Spleen (tissue), 11 donors: ENCODE measurements around the gene ARHGAP6. TPM values are rescaled to one million over a fixed set of nuclear protein-coding genes. Genes with fewer than 3 reads are reported as not detected.

Experiments used
- DNase-seq: peaks from one replicate; pipeline ENCODE4 v3.0.0-alpha.2; 2020
- H3K27ac ChIP-seq, 8 donors: fragments of 200-600 bp; sonication (generic) in 7 of 8; 1 replicate in 4 of 8; 2 replicates in 4 of 8; pipeline versions ENCODE4 v1.5.0 to v1.8.0; 2016 to 2021; ENCODE audit warnings: inconsistent platforms in 4 of 8, mild to moderate bottlenecking in 4 of 8, moderate library complexity in 1 of 8
- H3K27me3 ChIP-seq, 7 donors: fragments of 200-600 bp; sonication (generic) in 6 of 7; replicated peaks in 1 of 7; 1 replicate in 4 of 7; 2 replicates in 3 of 7; pipeline versions ENCODE4 v1.5.0 to v1.8.0; 2016 to 2021; ENCODE audit warnings: inconsistent platforms in 3 of 7, mild to moderate bottlenecking in 1 of 7
- H3K36me3 ChIP-seq, 6 donors: fragments of 200-600 bp; sonication (generic) in 5 of 6; 1 replicate in 4 of 6; 2 replicates in 2 of 6; pipeline versions ENCODE4 v1.5.0 to v1.8.0; 2016 to 2021; ENCODE audit warnings: inconsistent platforms in 2 of 6
- H3K4me1 ChIP-seq, 6 donors: fragments of 200-600 bp; sonication (generic) in 5 of 6; 1 replicate in 3 of 6; 2 replicates in 3 of 6; pipeline versions ENCODE4 v1.5.0 to v1.8.0; 2016 to 2021; ENCODE audit warnings: inconsistent platforms in 3 of 6
- H3K4me3 ChIP-seq, 8 donors: fragments of 200-600 bp; sonication (generic) in 7 of 8; 1 replicate in 4 of 8; 2 replicates in 4 of 8; pipeline versions ENCODE4 v1.5.0 to v1.8.0; 2016 to 2021; ENCODE audit warnings: inconsistent platforms in 4 of 8, mild to moderate bottlenecking in 4 of 8, moderate library complexity in 2 of 8
- H3K9me3 ChIP-seq, 8 donors: fragments of 200-600 bp; sonication (generic) in 7 of 8; 1 replicate in 4 of 8; 2 replicates in 4 of 8; pipeline versions ENCODE4 v1.5.0 to v1.8.0; 2016 to 2021; ENCODE audit warnings: inconsistent platforms in 4 of 8
- CTCF ChIP-seq, 11 experiments: fragments of 200-600 bp in 7 of 11; fragments of 450-650 bp in 4 of 11; sonication (generic) in 4 of 11; IDR thresholded peaks in 8 of 11; conservative IDR thresholded peaks in 3 of 11; 1 replicate in 7 of 11; 2 replicates in 4 of 11; pipeline versions ENCODE4 v1.4.0 to v1.8.0; 2016 to 2021; ENCODE audit warnings: antibody characterized with exemption in 11 of 11, inconsistent platforms in 4 of 11, mild to moderate bottlenecking in 1 of 11
- POLR2A ChIP-seq, 3 donors: fragments of 450-650 bp; IDR thresholded peaks; one replicate each; pipeline ENCODE4 v1.5.1; 2017; ENCODE audit warnings: antibody characterized with exemption in 3 of 3, mild to moderate bottlenecking in 1 of 3
- POLR2AphosphoS5 ChIP-seq, 3 donors: sonication (generic); formaldehyde crosslinking; IDR thresholded peaks; one replicate each; pipeline ENCODE4 v1.5.1; 2017; ENCODE audit warnings: antibody characterized with exemption in 3 of 3
- WGBS, 5 donors: extraction: QIAGEN DNeasy Blood & Tissue Kit in 3 of 5; methylation state at CpG; one replicate each; pipeline versions ENCODE4 v1.1.5 to v1.1.7; 2013 to 2018; 5-methylcytosine and 5-hydroxymethylcytosine counted together
- intact Hi-C: fragments of 100-400 bp; cut with DNase I; formaldehyde crosslinking; loops from one replicate; pipeline ENCODE4 v1.15.0; 2023; ENCODE audit warnings: low total_unique reads
- polyA plus RNA-seq, 3 donors: library from polyadenylated mRNA; stranded (reverse); fragments of 200-250 nt; gene quantifications; one replicate each; pipeline ENCODE4 v1.2.1, GENCODE V29; 2013
- total RNA-seq, 7 donors: library from RNA; depleted of rRNA in 3 of 7; stranded (reverse); fragments of >200 nt in 3 of 7; fragmentation: NEBNext Ultra II Directional in 4 of 7; extraction: Animal tissue kit (Norgen Biotek cat#: 25700) in 4 of 7; gene quantifications; one replicate each; pipeline versions ENCODE4 v1.1.0 to v1.2.1, GENCODE V29; 2016 to 2021
- donor health status: healthy with polysubstance abuse.
- donor health status: DM: no; HTN: no; CAD: no; lungs with moderate emphysema.
- donor health status: DM: no; HTN: no; CAD: no.
- donor health status: Bipolar disorder and iron deficiency.
- donor health status: healthy.
- donor health status: DM: no; HTN: no; CAD: no.
- donor health status: DM: yes; HTN: yes; CAD: no.

Gene ARHGAP6
- total and polyA plus RNA-seq, 10 donors = 2.0 to 20.8 (median 12.7) TPM

DNA sequence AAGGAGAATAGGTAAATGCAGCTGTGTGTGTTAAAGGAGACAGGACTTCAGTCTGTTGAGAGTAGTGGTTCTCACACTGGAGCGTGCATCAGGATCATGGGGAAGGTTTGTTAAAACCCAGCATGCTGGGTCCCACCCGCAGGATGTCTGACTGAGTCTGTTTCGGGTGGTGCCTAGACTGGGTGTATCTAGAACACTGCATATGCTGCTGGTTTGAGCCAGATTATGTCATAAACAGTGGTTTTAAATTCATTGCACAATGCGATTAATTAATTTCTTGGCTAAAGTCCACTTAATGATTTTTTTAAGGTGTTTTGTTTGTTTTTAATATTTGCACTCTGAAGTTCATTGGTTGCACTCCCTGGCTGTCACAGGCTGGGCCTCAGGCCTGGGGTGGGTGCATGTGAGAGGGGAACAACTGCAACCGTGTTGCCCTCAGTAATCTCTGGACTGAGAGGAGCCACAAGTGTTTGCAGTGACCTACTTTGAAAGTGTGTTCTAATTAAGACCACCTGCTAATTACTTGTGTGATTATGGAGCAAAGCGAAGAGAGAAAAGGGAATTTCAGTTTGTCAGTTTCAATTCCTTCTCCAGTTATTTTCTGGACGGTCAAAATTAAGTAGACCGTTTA, 546.3 kb downstream of the ARHGAP6 start:
- peaks cover 0 to 5% (median 1%) of the 10 kb centered on the region in 6 donors for H3K4me1 ChIP-seq
- DNase-seq = no peak
- no peak overlapping the region for H3K4me3 ChIP-seq
- no peaks in the 10 kb centered on the region for H3K9me3 ChIP-seq
- peak overlapping the region in 1 of 8 donors; percentile 5 for H3K27ac ChIP-seq
- TF ChIP-seq POLR2AphosphoS5 (IDR thresholded peaks at IDR 0.05) (no peak), POLR2A (IDR thresholded peaks at IDR 0.05) (no peak), CTCF (IDR thresholded peaks at IDR 0.05 in 8 of 11, conservative IDR thresholded peaks at IDR 0.05 in 3 of 11) (no peak)
- intact Hi-C loops = no loop called here
- peaks cover 0 to 88% (median 50%) of the 10 kb centered on the region in 6 donors for H3K36me3 ChIP-seq
- no peaks in the 10 kb centered on the region for H3K27me3 ChIP-seq
- 61 to 78% (median 73%) methylated on average over 8 of the region's 8 CpGs for WGBS, 5 donors

DNA sequence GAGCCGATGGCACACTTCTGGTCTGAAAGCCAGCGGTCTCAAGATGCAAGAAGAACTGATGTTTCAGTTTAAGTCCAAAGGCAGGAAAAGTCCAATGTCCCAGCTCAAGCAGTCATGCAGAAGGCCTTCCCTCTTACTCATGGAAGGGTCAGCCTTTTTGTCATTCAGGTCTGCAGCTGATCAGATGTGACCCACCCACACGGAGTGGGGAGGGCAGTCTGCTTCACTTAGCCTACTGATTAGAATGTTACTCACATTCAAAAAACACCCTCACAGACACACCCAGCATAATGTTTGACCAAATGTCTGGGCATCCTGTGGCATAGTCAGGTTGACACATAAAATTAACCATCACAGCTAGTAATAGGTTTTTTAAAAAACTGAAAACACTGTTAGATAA, 548.0 kb downstream of the ARHGAP6 start:
- intact Hi-C loops = no loop called here
- H3K9me3 ChIP-seq = no peaks in the 10 kb centered on the region
- 81 to 100% (median 92%) methylated on average over 3 of the region's 3 CpGs for WGBS, 5 donors
- no peaks in the 10 kb centered on the region for H3K27me3 ChIP-seq
- no peak overlapping the region for H3K27ac ChIP-seq
- peaks cover 0 to 90% (median 50%) of the 10 kb centered on the region in 6 donors for H3K36me3 ChIP-seq
- TF ChIP-seq CTCF (IDR thresholded peaks at IDR 0.05 in 8 of 11, conservative IDR thresholded peaks at IDR 0.05 in 3 of 11) (no peak), POLR2A (IDR thresholded peaks at IDR 0.05) (no peak), POLR2AphosphoS5 (IDR thresholded peaks at IDR 0.05) (no peak)
- H3K4me3 ChIP-seq = no peak overlapping the region
- no peak for DNase-seq
- H3K4me1 ChIP-seq = peaks cover 1 to 22% (median 18%) of the 10 kb centered on the region in 6 donors

GRCh38 chrX:11113731-11114130, 552.0 kb downstream of the ARHGAP6 start:
- peak overlapping the region in 7 of 8 donors; percentile 7 to 70 (median 55) for H3K27ac ChIP-seq
- TF ChIP-seq POLR2AphosphoS5 (IDR thresholded peaks at IDR 0.05) = peak in 1 of 3 donors; percentile 51
- no peak for TF ChIP-seq CTCF (IDR thresholded peaks at IDR 0.05 in 8 of 11, conservative IDR thresholded peaks at IDR 0.05 in 3 of 11)
- no peaks in the 10 kb centered on the region for H3K9me3 ChIP-seq
- H3K4me3 ChIP-seq = peak overlapping the region in 1 of 8 donors; percentile 8
- intact Hi-C loops = no loop called here
- H3K27me3 ChIP-seq = no peaks in the 10 kb centered on the region
- peaks cover 0 to 50% (median 29%) of the 10 kb centered on the region in 6 donors for H3K36me3 ChIP-seq
- peaks cover 4 to 41% (median 28%) of the 10 kb centered on the region in 6 donors for H3K4me1 ChIP-seq
- DNase-seq = no peak

- H3K4me3 ChIP-seq = peak overlapping the region; percentile 28 to 80 (median 52)
- H3K4me1 ChIP-seq = peaks cover 4 to 41% (median 28%) of the 10 kb centered on the region in 6 donors
- H3K27me3 ChIP-seq = no peaks in the 10 kb centered on the region
- TF ChIP-seq CTCF (IDR thresholded peaks at IDR 0.05 in 8 of 11, conservative IDR thresholded peaks at IDR 0.05 in 3 of 11) (no peak), POLR2AphosphoS5 (IDR thresholded peaks at IDR 0.05) (no peak), POLR2A (IDR thresholded peaks at IDR 0.05) (no peak)
- peak overlapping the region; percentile 61 to 93 (median 88) for H3K27ac ChIP-seq
- intact Hi-C loops = no loop called here
- peaks cover 0 to 32% (median 17%) of the 10 kb centered on the region in 6 donors for H3K36me3 ChIP-seq
- 47 to 62% (median 52%) methylated on average over 9 of the region's 9 CpGs for WGBS, 5 donors
- H3K9me3 ChIP-seq = no peaks in the 10 kb centered on the region
- DNase-seq = no peak
These were observed 553.8 kb downstream of the ARHGAP6 start for GRCh38 chrX:11111947-11112346.
